ENCODE results near the gene TBR1. TPM values are rescaled to one million over a fixed set of nuclear protein-coding genes. Genes with fewer than 3 reads are reported as not detected.
A peak's percentile ranks its signal among the peaks of the same experiment; 100 is the strongest.

The TBR1 gene
- total RNA-seq, 6 experiments from 2014 or later, result not detected

DNA sequence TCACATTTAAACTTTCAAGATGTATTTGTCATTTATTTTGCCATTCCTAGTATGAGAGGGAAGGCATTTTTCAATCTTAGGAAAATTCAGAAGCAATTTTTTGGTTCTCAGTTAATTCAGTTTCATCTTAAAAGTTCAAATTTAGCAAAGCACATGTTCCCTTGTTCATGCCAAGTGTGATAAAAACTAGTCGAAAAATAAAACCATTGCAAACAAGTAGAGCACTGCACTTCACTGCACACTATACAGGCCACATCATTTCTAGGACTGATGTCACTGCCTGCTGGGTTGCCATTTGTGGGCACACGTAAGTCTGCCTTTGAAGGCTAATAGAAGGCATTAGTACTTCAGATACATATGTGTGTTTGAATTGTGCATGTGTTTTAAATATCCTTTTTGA is 14.3 kb downstream of the TBR1 start:
- Histone ChIP-seq H3K27ac (no peak overlapping the region), H3K9me3 (no peaks in the 10 kb centered on the region), H3K36me3 (no peaks in the 10 kb centered on the region), H3K4me1 (no peaks in the 10 kb centered on the region), H3K27me3 (peaks cover 0 to 34% of the 10 kb centered on the region in 2 donors), H3K4me3 (no peak overlapping the region)
- ATAC-seq (no peak), DNase-seq (no peak)
- no peak for TF ChIP-seq CTCF (IDR thresholded peaks at IDR 0.05)
- no peak for TF ChIP-seq POLR2A (IDR thresholded peaks at IDR 0.05)
- WGBS (ENCODE audit: insufficient coverage, low coverage, low lambda C conversion rate, missing lambda C conversion rate), result 51% methylated on average over 2 of the region's 2 CpGs
- intact Hi-C loops (cut with DNase I), result no loop called here

DNA sequence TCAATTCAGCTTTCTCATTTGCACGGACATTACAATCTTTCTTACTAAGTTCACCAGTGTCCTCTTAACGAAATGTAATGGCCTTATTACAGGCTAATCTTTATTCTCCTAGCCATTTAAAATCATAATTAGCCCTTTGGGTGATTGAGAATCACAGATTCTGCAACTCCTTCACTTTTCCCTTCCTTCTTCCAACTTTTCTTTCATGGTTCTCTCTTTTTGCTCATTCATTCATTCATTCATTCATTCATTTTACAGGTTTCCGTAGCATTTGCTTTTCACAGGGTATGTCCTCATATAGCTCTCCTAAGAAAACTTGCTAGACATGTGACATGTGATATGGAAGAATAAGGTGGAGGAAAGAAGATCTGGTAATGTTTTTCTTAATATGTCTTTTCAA is 16.0 kb downstream of the TBR1 start:
- intact Hi-C loops (cut with DNase I), result no loop called here
- DNase-seq, result no peak
- H3K27ac ChIP-seq, result no peak overlapping the region
- H3K4me1 ChIP-seq, result no peaks in the 10 kb centered on the region
- no peaks in the 10 kb centered on the region for H3K9me3 ChIP-seq
- no peak overlapping the region for H3K4me3 ChIP-seq
- 67% methylated on average over 3 of the region's 3 CpGs for WGBS (ENCODE audit: insufficient coverage, low coverage, low lambda C conversion rate, missing lambda C conversion rate)
- TF ChIP-seq CTCF (IDR thresholded peaks at IDR 0.05) (no peak), POLR2A (IDR thresholded peaks at IDR 0.05) (no peak)
- no peaks in the 10 kb centered on the region for H3K36me3 ChIP-seq
- peaks cover 0 to 17% of the 10 kb centered on the region in 2 donors for H3K27me3 ChIP-seq
- ATAC-seq, result no peak

GRCh38 chr2:161434118-161434517 is 18.0 kb downstream of the TBR1 start:
- peaks cover 0 to 4% (median 0%) of the 10 kb centered on the region in 4 donors for H3K4me1 ChIP-seq
- no peak overlapping the region for H3K27ac ChIP-seq
- H3K36me3 ChIP-seq, result no peaks in the 10 kb centered on the region
- TF ChIP-seq POLR2A (IDR thresholded peaks at IDR 0.05) (no peak), CTCF (IDR thresholded peaks at IDR 0.05) (no peak)
- no peak for DNase-seq
- H3K9me3 ChIP-seq, result no peaks in the 10 kb centered on the region
- WGBS (ENCODE audit: insufficient coverage, low coverage, low lambda C conversion rate, missing lambda C conversion rate), result 17% methylated on average over 1 of the region's 1 CpG
- peaks cover 0 to 7% of the 10 kb centered on the region in 2 donors for H3K27me3 ChIP-seq
- H3K4me3 ChIP-seq, result no peak overlapping the region
- no peak for ATAC-seq
- intact Hi-C loops (cut with DNase I), result no loop called here

DNA sequence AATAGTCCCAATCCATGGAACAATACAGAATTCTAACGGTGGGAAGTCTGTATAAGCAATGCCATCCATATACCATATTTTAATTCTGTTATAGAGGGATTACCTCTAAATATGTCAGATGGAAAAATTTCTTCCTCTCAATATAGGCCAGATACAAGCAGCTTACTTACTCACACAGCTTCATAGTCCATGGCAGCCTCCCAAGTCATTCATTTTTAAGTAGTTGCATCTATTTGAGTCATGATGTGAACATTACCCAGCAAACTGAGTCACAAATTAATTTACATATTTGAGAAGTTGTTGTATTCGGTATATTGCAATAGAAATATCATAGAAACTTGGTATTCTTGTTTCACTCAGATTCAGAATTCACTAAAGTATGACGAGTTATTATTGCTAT is 20.3 kb downstream of the TBR1 start:
- WGBS (ENCODE audit: insufficient coverage, low coverage, low lambda C conversion rate, missing lambda C conversion rate), result 57% methylated on average over 3 of the region's 3 CpGs
- TF ChIP-seq POLR2A (IDR thresholded peaks at IDR 0.05) (no peak), CTCF (IDR thresholded peaks at IDR 0.05) (no peak)

GRCh38 chr2:161438598-161438997 is 22.5 kb downstream of the TBR1 start:
- TF ChIP-seq POLR2A (IDR thresholded peaks at IDR 0.05) (no peak), CTCF (IDR thresholded peaks at IDR 0.05) (no peak)
- H3K4me1 ChIP-seq, result peaks cover 0 to 6% (median 0%) of the 10 kb centered on the region in 4 donors
- H3K36me3 ChIP-seq, result no peaks in the 10 kb centered on the region
- H3K9me3 ChIP-seq, result no peaks in the 10 kb centered on the region
- no peaks in the 10 kb centered on the region for H3K27me3 ChIP-seq
- no peak overlapping the region for H3K27ac ChIP-seq
- DNase-seq (no peak), ATAC-seq (peak in 2 of 4 donors; percentile 30 to 43)
- H3K4me3 ChIP-seq, result no peak overlapping the region
- intact Hi-C loops (cut with DNase I), result no loop called here
- WGBS (ENCODE audit: insufficient coverage, low coverage, low lambda C conversion rate, missing lambda C conversion rate), result 27% methylated on average over 2 of the region's 2 CpGs

More for the DNA sequence above, 20.3 kb downstream of the TBR1 start:
- Histone ChIP-seq H3K36me3 (no peaks in the 10 kb centered on the region), H3K27me3 (peaks cover 0 to 2% of the 10 kb centered on the region in 2 donors), H3K4me3 (no peak overlapping the region), H3K4me1 (peaks cover 0 to 6% (median 0%) of the 10 kb centered on the region in 4 donors), H3K9me3 (no peaks in the 10 kb centered on the region), H3K27ac (no peak overlapping the region)
- intact Hi-C loops (cut with DNase I), result no loop called here
- ATAC-seq (no peak), DNase-seq (no peak)

Data from right lobe of liver (tissue), 6 donors.